Ishikawa (cell line): ENCODE results near the gene HMX2.

Experiments used
- CREB1 ChIP-seq: IDR thresholded peaks from 2 replicates; pipeline ENCODE4 v1.6.1; 2012; ENCODE audit warnings: low read depth
- EGR1 ChIP-seq: IDR thresholded peaks from 2 replicates; pipeline ENCODE4 v1.6.1; 2012
- FOXM1 ChIP-seq: IDR thresholded peaks from 2 replicates; pipeline ENCODE4 v1.6.1; 2012; ENCODE audit warnings: low read depth, borderline replicate concordance
- REST ChIP-seq: IDR thresholded peaks from 2 replicates; pipeline ENCODE4 v1.6.1; 2012; ENCODE audit warnings: low read depth, mild to moderate bottlenecking
- TCF12 ChIP-seq: IDR thresholded peaks from 2 replicates; pipeline ENCODE4 v1.6.1; 2012; ENCODE audit warnings: low read depth

GRCh38 chr10:123187781-123188180 lies 39.8 kb downstream of the HMX2 start:
- TF ChIP-seq CREB1 (no peak), TCF12 (no peak), EGR1 (no peak), FOXM1 (no peak), REST (no peak)
